Renal pelvis (tissue), 12 donors: ENCODE results near the gene SLC6A3. TPM values are rescaled to one million over a fixed set of nuclear protein-coding genes. Genes with fewer than 3 reads are reported as not detected.

Experiments
- DNase-seq: peaks from one replicate; pipeline ENCODE4 v3.0.0-alpha.2; 2013
- long read RNA-seq, 16 experiments: transcript quantifications; one replicate each; lab custom pipeline, GENCODE V29; 2026
- polyA plus RNA-seq, 3 donors: library from polyadenylated mRNA; unstranded; fragments of 120-200 nt; gene quantifications; one replicate each; pipeline ENCODE4 v1.2.1, GENCODE V29; 2013; ENCODE audit not compliant: insufficient read length in 3 of 3

The SLC6A3 gene
- under 1 TPM; 0.15 to 0.40 (median 0.21) TPM for polyA plus RNA-seq
- long read RNA-seq, donor 1 = 0 reads
- long read RNA-seq, donor 2 = 0 reads
- long read RNA-seq, donor 3 = 0 reads
- long read RNA-seq, donor 4 = 0 reads
- long read RNA-seq, donor 5 = 0 reads
- long read RNA-seq, donor 6 = 0 reads
- long read RNA-seq, donor 7 = 0 reads
- long read RNA-seq, donor 8 = 0 reads
- long read RNA-seq, donor 9 = 0 reads
- long read RNA-seq, donor 10 = 0 reads
- long read RNA-seq, donor 11 = 0 reads
- long read RNA-seq, donor 12, partial matches to known transcripts = 0 of 1 reads
- long read RNA-seq, donor 12, other reads (novel, unspliced or antisense) = 0 of 1 reads
- long read RNA-seq, donor 13 = 0 reads
- long read RNA-seq, donor 14 = 0 reads
- long read RNA-seq, donor 15 = 0 reads
- long read RNA-seq, donor 16 = 0 reads

GRCh38 chr5:1445313-1445688, at the start of gene SLC6A3:
SLC6A3 (minus strand) TSS chr5:1445440; CDS start chr5:1443197, 2,243 bp downstream.
- peak; percentile 53 for DNase-seq

- DNase-seq = no peak
These were observed 48.7 kb upstream of the SLC6A3 start for GRCh38 chr5:1493941-1494340.

GRCh38 chr5:1493413-1493812, 48.2 kb upstream of the SLC6A3 start:
- no peak for DNase-seq

GRCh38 chr5:1492757-1493156, 47.5 kb upstream of the SLC6A3 start:
- DNase-seq = no peak

DNA sequence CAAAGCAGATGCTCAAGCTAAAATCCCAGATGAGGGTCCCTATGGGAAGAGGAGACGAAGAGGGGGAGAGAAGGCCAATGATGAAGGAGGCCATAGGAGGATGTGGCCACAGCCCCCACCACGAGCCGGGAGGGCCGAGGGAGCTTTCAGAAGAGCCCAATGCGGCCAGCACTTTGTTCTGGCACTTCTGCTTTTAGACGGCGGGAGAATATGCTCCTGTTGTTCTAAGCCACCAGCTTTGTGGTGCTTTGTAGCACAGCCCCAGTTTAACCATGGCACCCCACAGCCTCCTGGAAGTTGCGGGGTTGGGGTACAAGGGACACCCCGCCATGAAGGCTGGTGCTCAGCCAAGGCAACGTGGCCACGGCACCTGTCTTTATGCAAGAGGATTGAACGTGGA, 45.1 kb upstream of the SLC6A3 start:
- DNase-seq = no peak

- DNase-seq = no peak
These were observed 44.5 kb upstream of the SLC6A3 start for GRCh38 chr5:1489754-1490153.

DNA sequence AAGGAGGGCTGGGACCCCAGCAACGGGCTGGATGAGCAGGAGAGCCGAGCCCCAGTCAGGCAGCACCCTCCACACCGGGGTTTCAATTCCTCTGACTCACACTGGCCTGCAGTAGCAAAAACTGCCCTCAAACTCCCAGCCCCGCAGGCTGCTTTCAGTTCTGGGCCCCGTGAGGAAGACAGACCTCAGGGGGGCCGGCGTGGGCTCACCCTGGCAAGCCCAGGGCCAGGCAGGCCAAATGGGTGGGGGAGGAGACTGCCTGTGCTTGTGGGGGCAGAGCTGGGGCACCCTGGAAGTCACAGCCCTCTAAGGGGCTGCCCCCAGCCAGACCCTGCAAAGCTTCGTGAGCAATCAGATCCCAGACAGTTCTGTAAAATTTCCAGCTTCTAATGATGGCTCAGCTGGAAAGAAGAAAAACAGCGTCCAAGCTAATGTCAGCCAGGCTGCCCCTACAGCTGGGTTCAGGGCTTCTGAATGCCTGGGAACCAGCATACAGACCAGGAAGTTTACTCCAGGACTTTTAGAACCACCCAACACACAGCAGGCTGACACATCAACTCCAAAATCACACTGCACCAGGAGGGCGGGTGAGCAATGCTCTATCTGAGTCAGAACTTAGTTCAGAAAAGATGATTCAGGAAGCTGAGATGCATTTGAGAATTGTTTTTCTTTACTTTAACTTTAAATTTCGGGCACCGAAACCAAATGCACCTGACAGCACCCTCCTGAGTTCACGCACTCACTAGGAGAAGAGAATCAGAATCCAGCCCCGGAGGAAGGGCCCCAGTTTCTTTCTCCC, 43.8 kb upstream of the SLC6A3 start:
- DNase-seq = no peak

GRCh38 chr5:1487079-1487764, 42.0 kb upstream of the SLC6A3 start:
- no peak for DNase-seq

DNA sequence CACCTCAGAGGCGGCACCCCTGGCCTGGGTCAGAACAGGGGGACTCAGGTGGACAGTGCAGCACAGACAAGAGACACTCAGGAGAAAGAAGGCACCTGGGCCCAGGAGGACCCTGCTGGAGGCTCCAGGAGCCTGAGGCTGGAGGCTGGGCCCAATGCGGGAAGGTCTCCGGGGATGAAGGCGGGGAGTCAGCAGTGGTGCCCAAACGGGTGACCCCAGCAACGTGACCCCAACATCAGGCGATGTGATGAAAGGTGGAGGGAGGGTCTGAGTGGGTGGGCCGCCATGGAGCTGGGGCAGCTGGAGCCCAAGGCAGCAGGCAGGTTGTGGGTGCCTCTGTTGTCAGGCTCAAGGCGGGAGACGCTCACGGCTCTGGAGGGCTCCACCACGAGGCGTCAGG, 41.0 kb upstream of the SLC6A3 start:
- no peak for DNase-seq

DNA sequence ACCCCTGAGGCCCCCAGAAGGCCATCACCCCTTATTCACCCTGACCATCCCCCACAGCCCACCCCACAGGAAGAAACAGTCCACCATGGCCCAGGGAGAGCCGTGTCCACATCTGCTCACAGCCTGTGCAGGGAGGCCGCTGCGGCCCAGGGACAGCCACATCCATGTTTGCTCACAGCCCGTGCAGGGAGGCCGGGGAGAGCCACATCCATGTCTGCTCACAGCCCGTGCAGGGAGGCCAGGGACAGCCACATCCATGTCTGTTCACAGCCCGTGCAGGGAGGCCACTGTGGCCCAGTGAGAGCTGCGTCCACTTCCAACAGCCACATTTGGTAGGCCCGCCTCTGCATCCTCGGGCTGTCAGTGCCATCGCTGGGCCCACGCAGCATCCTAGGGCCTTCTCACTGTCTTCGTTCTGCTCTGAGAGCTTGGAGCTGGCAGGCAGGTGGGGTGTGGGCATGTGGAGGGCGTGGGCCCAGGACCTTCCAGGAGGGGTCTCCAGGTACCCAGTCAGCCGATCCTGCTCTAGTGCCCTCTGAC, 40.4 kb upstream of the SLC6A3 start:
- DNase-seq = no peak

DNA sequence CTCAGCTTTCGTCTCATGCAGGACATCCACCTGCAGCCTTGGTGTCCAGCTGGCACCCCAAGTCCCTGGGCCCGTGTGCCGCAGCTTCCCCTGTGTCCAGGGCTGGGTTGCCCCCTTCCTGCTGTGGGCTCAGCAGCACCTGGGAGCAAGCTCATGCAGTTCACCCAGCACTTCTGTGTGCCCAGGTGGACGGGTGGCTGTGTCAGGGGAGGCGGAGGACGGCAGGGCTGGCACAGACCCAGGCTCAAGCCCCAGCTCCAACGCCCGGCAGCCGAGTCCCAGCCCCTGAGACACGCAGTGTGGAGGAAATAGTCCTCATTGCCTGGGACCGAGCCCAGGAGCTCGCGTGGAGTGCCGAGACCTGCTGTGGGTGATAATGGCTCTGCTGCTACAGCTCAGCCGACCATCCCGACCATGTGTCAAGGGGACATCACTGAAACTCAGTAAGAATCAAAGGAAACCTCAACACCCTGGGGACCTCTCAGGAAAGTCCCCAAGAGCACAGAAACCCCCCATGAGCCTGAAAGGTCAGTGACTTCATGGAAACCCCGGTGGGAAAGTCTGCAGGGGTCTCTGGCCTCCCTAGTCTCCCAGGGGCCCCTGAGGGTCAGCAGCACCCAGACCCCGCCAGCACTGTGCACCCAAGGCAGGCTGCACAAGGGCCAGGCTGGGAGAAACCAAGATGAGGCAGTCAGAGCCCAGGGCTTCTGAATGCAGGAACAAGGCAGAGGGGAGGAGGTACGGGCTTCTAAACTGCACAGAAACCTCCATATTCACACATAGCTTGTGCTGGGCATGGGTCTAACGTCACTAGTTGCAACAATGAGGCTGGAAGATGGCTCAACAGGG, 39.7 kb upstream of the SLC6A3 start:
- DNase-seq = no peak

DNA sequence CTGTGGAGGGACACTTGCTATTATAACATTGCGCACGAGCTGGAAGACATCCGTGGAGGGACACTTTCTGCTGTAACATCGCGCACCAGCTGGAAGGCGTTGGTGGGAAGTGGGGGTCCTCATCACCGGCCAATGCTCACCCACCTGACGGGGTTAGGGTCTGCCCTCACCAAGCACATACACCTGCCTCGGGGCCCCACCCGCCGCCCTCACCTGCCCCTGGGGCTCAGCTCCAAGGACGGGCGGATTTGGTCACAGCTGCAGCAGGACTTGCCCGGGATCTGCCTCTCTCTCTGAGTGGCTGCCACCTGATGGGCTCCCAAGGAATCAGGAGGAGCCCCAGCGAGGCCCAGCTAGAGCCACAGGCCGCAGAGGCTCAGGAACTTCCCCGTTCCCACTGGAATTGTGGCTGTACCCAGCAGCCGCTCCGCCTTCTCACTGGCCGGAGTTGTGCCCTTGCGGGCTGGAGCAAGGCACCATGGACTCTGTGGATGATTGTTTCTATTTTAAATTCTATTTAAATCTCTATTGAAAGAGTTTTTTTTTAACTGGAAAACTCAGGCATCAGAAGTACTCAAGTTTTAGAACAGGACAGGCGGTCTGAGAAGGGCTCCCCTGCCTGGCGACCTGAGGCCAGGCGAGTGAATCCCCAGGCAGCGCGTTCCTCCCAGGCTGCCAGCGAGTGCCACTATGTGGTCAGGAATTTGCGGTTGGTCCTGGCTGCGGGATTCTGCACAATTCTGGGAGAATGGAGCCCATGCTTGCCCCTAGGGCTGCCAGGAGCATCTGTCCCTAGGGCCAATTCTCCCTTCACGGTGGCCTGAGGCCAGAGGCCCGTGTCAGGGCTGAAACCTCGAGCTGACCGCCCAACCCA, 38.9 kb upstream of the SLC6A3 start:
- no peak for DNase-seq

GRCh38 chr5:1483064-1483463, 37.8 kb upstream of the SLC6A3 start:
- DNase-seq = no peak

GRCh38 chr5:1481959-1482331, 36.7 kb upstream of the SLC6A3 start:
- no peak for DNase-seq

GRCh38 chr5:1481266-1481958, 36.2 kb upstream of the SLC6A3 start:
- DNase-seq = no peak

GRCh38 chr5:1480806-1481205, 35.6 kb upstream of the SLC6A3 start:
- DNase-seq = no peak

GRCh38 chr5:1480217-1480616, 35.0 kb upstream of the SLC6A3 start:
- DNase-seq = no peak

- DNase-seq = no peak
These were observed 34.4 kb upstream of the SLC6A3 start for GRCh38 chr5:1479581-1480188.

- no peak for DNase-seq
These were observed 33.8 kb upstream of the SLC6A3 start for GRCh38 chr5:1479066-1479465.
